Activated naive CD4-positive, alpha-beta T cell treated with anti-CD3 and anti-CD28 coated beads for 36 hours (primary cell): ENCODE results near the gene EVA1C. TPM values are rescaled to one million over a fixed set of nuclear protein-coding genes. Genes with fewer than 3 reads are reported as not detected.
"Not testable (repeated sequence)": the region's sequence is repeated elsewhere in the genome, so short reads cannot be mapped to it uniquely, and the experiment has no call there.

ENCODE experiments used
- CTCF ChIA-PET: fragments of 350-600 bp; sonication (Branson Sonifier 250); formaldehyde crosslinking; loops from one replicate; lab custom pipeline; 2021; ENCODE audit warnings: antibody characterized with exemption; lab: Charles Lee
- DNase-seq: peaks from one replicate; pipeline ENCODE4 v3.0.0-alpha.2; 2020
- H3K27ac Mint-ChIP-seq: one replicate; pipeline ENCODE4 v1.8.0; 2021; ENCODE audit warnings: mild to moderate bottlenecking, mixed read lengths
- H3K27me3 Mint-ChIP-seq: one replicate; pipeline ENCODE4 v1.8.0; 2021; ENCODE audit warnings: low read depth, mixed read lengths
- H3K36me3 Mint-ChIP-seq: one replicate; pipeline ENCODE4 v1.8.0; 2021; ENCODE audit warnings: low read depth, mixed read lengths
- H3K4me1 Mint-ChIP-seq: one replicate; pipeline ENCODE4 v1.8.0; 2021; ENCODE audit warnings: low read depth, mixed read lengths
- H3K4me3 Mint-ChIP-seq: one replicate; pipeline ENCODE4 v1.8.0; 2021; ENCODE audit warnings: mild to moderate bottlenecking, moderate library complexity, mixed read lengths
- H3K9me3 Mint-ChIP-seq: one replicate; pipeline ENCODE4 v1.8.0; 2021; ENCODE audit warnings: mixed read lengths
- intact Hi-C: fragments of 100-400 bp; cut with micrococcal nuclease; formaldehyde crosslinking; loops from one replicate; pipeline ENCODE4 v1.15.1; 2023
- total RNA-seq, 2 experiments: library from RNA; stranded (reverse); gene quantifications; one replicate each; pipeline ENCODE4 v1.2.3, GENCODE V29; 2021

EVA1C gene
- total RNA-seq, 2 experiments from 2014 or later: 5.3 to 5.9 TPM

- H3K4me1 Mint-ChIP-seq, H3K27me3 Mint-ChIP-seq, intact Hi-C loops, DNase-seq, H3K4me3 Mint-ChIP-seq, H3K36me3 Mint-ChIP-seq, H3K9me3 Mint-ChIP-seq, H3K27ac Mint-ChIP-seq, CTCF ChIA-PET: not testable (repeated sequence)
Observed at GRCh38 chr21:32432982-32433660, 20.6 kb downstream of the EVA1C start.

GRCh38 chr21:32437729-32438128 is 25.2 kb downstream of the EVA1C start:
- Mint-ChIP-seq H3K27ac (no peak overlapping the region), H3K4me3 (no peak overlapping the region), H3K27me3 (no peaks in the 10 kb centered on the region), H3K36me3 (peaks cover 9% of the 10 kb centered on the region), H3K9me3 (peaks cover 9% of the 10 kb centered on the region), H3K4me1 (peaks cover 8% of the 10 kb centered on the region)
- CTCF ChIA-PET: interaction anchor here (0.7 to 0.9 kb wide), 2 partner anchors 9 to 16 kb away, joined by 3 read pairs; no protein-coding TSS in a partner anchor
- intact Hi-C loops: no loop called here
- no peak for DNase-seq

DNA sequence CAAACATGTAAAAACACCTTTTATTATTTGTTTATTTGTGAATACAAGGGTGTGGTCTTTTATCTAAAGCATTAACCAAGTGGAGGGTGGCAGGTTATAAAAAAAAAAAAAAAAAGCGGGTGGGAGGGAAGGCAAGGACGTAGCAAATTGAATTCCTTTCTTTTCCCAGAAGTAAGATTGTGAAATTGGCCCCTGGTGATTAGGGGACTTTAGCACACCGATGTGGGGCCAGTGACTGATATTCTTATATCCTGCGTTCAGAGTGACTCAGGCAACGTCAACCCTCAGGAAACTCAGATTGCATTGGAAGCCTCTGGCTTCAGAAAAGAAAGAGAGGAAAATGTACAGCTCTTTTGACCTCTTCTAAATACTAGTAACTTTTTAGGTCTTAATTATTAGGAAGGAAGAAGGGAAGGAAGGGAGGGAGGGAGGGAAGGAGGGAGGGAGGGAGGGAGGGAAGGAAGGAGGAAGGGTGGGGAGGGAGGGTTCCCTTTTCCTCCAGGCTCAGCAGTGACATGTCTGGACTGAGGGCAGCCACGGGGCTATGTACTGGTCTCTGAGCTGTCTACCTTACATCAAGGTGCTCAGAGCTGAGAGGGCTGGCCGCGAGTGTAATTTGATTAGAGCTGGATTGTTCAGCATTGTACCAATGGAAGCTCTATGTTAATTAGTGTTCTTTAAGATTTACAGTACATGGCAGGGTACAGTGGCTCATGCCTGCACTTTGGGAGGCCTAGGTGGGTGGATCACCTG is 30.2 kb downstream of the EVA1C start:
- Mint-ChIP-seq H3K27me3 (no peaks in the 10 kb centered on the region), H3K36me3 (peaks cover 15% of the 10 kb centered on the region), H3K4me1 (peaks cover 2% of the 10 kb centered on the region), H3K27ac (no peak overlapping the region), H3K9me3 (peaks cover 15% of the 10 kb centered on the region), H3K4me3 (no peak overlapping the region)
- CTCF ChIA-PET: no interaction called here
- intact Hi-C loops: no loop called here
- no peak for DNase-seq

DNA sequence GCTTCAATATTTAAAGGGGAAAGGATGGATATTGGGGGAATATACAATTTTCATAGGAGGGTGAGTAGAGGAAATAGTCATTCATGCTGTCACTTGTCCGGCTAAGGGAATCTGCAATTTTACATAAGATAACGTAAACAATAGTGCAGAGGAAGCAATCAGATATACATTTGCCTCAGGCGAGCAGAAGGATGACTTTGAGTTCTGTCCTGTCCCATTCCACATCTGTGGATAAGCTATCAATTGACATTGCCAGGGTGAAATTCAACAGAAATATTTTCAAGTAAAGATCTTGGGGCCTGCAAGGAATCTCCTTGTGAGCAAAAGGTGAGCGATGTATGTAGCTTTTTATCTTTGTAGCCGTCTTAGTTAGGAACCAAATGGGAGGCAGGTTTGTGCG is 32.6 kb downstream of the EVA1C start:
- H3K36me3 Mint-ChIP-seq: peaks cover 14% of the 10 kb centered on the region
- H3K27ac Mint-ChIP-seq: no peak overlapping the region

DNA sequence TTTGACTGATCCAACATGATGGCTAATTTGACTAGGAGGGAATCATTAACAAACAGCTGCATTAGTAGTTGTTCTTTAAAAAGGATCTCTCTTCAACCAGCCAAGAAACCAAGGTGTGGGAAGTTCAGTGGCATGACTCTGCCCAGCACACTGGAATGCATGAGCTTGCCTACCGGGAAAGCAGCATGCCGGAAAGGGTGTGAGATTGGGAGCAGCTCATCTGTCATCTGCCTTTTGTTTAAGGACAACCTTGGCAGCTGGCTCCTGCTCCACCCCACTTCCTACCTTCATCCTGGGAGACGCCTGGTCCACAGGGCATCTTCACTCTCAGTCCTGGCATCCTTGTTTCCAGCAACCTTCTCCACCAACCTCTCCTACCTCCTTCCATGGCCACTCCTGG is 33.9 kb downstream of the EVA1C start:
- H3K4me1 Mint-ChIP-seq, H3K27ac Mint-ChIP-seq, intact Hi-C loops, H3K27me3 Mint-ChIP-seq, H3K36me3 Mint-ChIP-seq, H3K4me3 Mint-ChIP-seq, DNase-seq: not testable (repeated sequence)
- peaks cover 10% of the 10 kb centered on the region for H3K9me3 Mint-ChIP-seq
- CTCF ChIA-PET: interaction anchor here (0.7 to 1.5 kb wide), 2 partner anchors 9 to 718 kb away, joined by 3 to 6 read pairs; no protein-coding TSS in a partner anchor

More for the DNA sequence above, 32.6 kb downstream of the EVA1C start:
- Mint-ChIP-seq H3K4me1 (no peaks in the 10 kb centered on the region), H3K4me3 (no peak overlapping the region), H3K27me3 (no peaks in the 10 kb centered on the region), H3K9me3 (peaks cover 15% of the 10 kb centered on the region)
- intact Hi-C loops: no loop called here
- CTCF ChIA-PET: interaction anchor here (1.0 kb wide), 1 partner anchor 124 kb away, joined by 3 read pairs; no protein-coding TSS in a partner anchor
- DNase-seq: no peak

- no peak overlapping the region for H3K27ac Mint-ChIP-seq
- CTCF ChIA-PET: interaction anchor here (0.6 to 1.5 kb wide), 2 partner anchors 9 to 765 kb away, joined by 3 read pairs; no protein-coding TSS in a partner anchor
- H3K4me3 Mint-ChIP-seq: no peak overlapping the region
- H3K27me3 Mint-ChIP-seq: no peaks in the 10 kb centered on the region
- peaks cover 9% of the 10 kb centered on the region for H3K36me3 Mint-ChIP-seq
- intact Hi-C loops: no loop called here
- no peaks in the 10 kb centered on the region for H3K4me1 Mint-ChIP-seq
- peaks cover 6% of the 10 kb centered on the region for H3K9me3 Mint-ChIP-seq
- no peak for DNase-seq
Observed at GRCh38 chr21:32447224-32447623, 34.7 kb downstream of the EVA1C start.

GRCh38 chr21:32448803-32449594 is 36.5 kb downstream of the EVA1C start:
- CTCF ChIA-PET: interaction anchor here (0.6 kb wide), 1 partner anchor 59 kb away, joined by 3 read pairs; no protein-coding TSS in a partner anchor
- no peak overlapping the region for H3K27ac Mint-ChIP-seq

DNA sequence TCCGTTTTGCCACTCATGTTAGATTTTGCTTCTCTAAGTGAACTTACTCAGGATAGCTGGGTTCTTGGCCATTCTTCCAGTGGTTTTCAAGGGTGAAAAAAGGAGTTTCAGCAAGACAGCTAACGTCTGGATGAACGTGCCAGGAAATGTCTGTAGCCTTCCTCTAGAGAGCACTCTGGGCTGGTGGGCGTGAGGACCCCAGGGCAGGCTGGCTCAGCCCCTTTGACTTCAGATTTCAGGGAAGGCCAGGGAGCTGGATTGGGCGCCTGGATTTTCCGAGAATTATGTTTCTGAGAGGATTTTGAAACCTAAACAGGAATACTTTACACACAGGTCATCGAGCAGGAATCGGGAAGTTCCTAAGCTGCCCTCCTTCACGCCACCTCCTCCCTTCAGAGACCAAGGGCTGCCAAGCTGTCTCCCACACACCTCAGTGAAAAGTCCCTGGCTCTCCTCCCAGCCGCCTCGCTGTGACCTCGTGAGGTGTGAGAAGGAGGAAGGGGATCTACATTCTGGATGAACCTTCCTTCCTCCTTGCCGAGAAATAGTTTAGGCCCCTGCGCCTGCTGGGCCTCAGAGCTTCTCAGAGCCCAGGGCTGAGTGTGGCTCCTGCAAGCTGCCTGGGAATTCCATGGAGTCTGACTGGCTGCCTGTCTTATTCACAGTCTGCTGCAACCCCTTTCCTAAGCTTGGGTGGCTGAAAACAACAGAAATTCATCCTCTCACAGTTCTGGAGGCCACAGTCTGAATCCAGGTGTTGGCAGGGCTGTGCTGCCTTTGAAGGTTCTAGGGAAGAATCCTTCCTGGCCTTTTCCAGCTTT is 38.6 kb downstream of the EVA1C start:
- H3K27me3 Mint-ChIP-seq, DNase-seq, intact Hi-C loops, H3K9me3 Mint-ChIP-seq, H3K36me3 Mint-ChIP-seq, H3K4me3 Mint-ChIP-seq, H3K27ac Mint-ChIP-seq, H3K4me1 Mint-ChIP-seq: not testable (repeated sequence)
- CTCF ChIA-PET: interaction anchor here (0.7 kb wide), 1 partner anchor 119 kb away, joined by 3 read pairs; no protein-coding TSS in a partner anchor

More at GRCh38 chr21:32448803-32449594, 36.5 kb downstream of the EVA1C start:
- Mint-ChIP-seq H3K4me1 (no peaks in the 10 kb centered on the region), H3K36me3 (peaks cover 2% of the 10 kb centered on the region), H3K9me3 (peaks cover 2% of the 10 kb centered on the region), H3K4me3 (no peak overlapping the region), H3K27me3 (no peaks in the 10 kb centered on the region)
- DNase-seq: no peak
- intact Hi-C loops: no loop called here

DNA sequence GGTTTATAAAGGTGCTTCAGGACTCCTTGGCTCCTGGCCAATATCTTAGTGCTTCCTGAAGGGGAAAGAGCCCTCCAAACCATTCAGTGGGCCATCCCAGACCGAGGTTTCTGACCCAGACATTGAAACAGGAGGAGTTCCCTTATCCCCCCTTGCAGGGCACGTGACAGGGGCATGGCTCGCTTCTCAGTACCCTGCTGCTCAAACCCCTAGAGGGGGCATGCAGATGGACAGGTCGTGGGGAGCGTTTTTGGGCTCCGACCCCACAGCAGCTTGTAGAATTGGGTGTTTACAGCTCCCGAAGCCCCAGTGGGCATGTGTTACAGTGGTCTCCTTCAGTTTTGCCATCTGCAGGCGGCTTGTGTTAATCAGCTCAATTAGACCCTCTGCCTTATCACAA is 39.7 kb downstream of the EVA1C start:
- H3K4me1 Mint-ChIP-seq, intact Hi-C loops, DNase-seq, CTCF ChIA-PET, H3K36me3 Mint-ChIP-seq, H3K27me3 Mint-ChIP-seq, H3K27ac Mint-ChIP-seq, H3K9me3 Mint-ChIP-seq, H3K4me3 Mint-ChIP-seq: not testable (repeated sequence)

DNA sequence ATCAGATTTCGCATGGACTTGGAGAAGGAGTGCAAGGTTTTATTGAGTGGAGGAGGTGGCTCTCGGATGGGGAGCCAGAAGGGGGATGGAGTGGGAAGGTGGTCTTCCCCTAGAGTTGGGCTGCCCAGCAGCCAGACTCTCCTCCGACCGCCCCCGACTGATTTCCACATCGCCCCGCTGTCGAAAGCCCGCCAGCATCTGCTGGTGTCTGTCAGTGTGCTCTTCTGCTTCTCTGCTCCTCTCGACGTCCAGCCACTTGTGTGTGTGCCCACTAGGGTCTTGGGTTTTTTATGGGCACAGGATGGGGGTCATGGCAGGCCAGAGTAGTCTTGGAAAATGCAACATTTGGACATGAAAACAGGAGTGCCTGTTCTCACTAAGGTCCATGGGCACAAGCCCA is 40.1 kb downstream of the EVA1C start:
- no peak for DNase-seq
- intact Hi-C loops: no loop called here
- no peak overlapping the region for H3K27ac Mint-ChIP-seq
- H3K9me3 Mint-ChIP-seq: no peaks in the 10 kb centered on the region
- H3K36me3 Mint-ChIP-seq: peaks cover 5% of the 10 kb centered on the region
- H3K4me3 Mint-ChIP-seq: no peak overlapping the region
- H3K4me1 Mint-ChIP-seq: no peaks in the 10 kb centered on the region
- CTCF ChIA-PET: no interaction called here
- H3K27me3 Mint-ChIP-seq: no peaks in the 10 kb centered on the region

- Mint-ChIP-seq H3K9me3 (no peaks in the 10 kb centered on the region), H3K4me1 (no peaks in the 10 kb centered on the region), H3K36me3 (peaks cover 13% of the 10 kb centered on the region), H3K27ac (no peak overlapping the region), H3K27me3 (no peaks in the 10 kb centered on the region), H3K4me3 (no peak overlapping the region)
- CTCF ChIA-PET: no interaction called here
- no peak for DNase-seq
- intact Hi-C loops: no loop called here
Observed at GRCh38 chr21:32455548-32455947, 43.0 kb downstream of the EVA1C start.
